Dermis blood vessel endothelial cell (primary cell): ENCODE results near the gene IQSEC2. TPM values are rescaled to one million over a fixed set of nuclear protein-coding genes. Genes with fewer than 3 reads are reported as not detected.

Experiments
- DNase-seq: peaks from one replicate; pipeline ENCODE4 v3.0.0; 2010
- total RNA-seq: library from RNA; depleted of rRNA; stranded (reverse); fragments of >200 nt; gene quantifications from 2 replicates; pipeline ENCODE4 v1.2.3, GENCODE V29; 2014

The IQSEC2 gene
- total RNA-seq, 1 donor from 2014 or later: 3.9 TPM

DNA sequence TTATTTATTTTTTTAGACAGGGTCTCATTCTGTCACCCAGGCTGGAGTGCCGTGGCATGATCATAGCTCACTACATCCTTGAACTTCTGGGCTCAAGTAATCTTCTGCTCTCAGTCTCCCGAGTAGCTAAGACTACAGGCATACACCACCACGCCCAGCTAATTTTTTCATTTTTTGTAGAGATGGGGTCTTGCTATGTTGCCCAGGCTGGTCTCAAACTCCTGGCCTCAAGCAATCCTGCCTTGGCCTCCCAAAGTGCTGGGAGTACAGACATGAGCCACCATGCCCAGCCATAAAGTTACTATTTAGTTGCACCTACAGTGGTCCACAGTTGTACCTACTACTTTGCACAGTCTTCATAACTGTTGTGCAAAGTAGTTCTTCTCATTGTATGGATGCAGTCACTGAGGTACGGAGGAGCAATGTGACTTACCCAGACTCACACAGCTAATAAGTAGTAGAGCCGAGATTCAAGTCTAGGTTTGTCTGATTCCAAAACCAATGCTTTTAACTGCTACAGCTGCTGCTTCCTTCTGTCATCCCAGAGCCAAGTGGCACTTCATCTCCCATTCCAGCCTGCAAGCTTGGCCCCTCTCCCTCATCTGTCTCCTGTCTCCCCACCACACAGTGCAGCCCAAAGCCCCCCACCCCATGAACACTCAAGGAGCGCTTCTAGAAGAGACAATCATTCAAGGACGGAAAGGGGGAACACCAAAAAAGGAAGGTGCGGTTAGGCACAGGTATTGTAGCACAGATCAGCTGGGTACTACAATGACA is 24.0 kb upstream of the IQSEC2 start:
- DNase-seq: no peak

DNA sequence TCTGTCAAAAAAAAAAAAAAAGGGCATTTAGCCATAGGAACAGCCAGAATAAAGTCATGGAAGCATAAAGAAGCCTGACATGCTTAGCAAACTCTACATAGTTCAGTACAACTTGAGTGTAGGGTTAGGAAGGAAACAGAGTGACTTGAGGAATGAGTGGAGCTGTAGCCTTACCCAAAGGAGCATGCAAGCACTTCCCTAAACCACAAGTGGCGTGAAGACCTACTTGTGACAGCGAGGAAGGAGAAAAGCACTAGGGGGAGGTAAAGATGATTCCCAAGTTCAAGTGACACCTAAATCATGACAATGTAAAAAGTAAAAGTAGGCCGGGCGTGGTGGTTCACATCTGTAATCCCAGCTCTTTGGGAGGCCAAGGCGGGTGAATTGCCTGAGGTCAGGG is 21.8 kb upstream of the IQSEC2 start:
- no peak for DNase-seq

- no peak for DNase-seq
Measured at GRCh38 chrX:53300157-53300556, 18.8 kb upstream of the IQSEC2 start.

GRCh38 chrX:53294024-53294648 is 12.8 kb upstream of the IQSEC2 start:
- peak; percentile 33 for DNase-seq

DNA sequence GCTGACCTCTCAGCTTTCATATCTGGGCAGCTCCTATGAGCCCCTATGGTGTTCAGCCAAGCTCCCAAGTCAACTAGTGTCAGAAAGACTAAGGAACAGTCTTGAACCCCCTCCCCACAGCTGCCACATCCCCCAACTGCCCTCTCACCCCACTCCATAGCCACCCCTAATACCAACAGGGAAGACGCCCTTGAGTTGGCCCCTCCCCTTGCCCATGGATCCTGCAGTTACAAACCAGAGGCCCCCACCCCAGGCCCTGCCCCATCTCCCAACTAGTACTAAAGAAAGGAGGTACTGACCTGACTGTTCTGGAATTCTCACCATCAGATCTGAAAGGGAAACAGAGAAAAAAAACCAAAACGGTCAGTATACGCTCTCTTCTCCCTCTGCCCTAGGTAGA is 10.2 kb upstream of the IQSEC2 start:
- no peak for DNase-seq

DNA sequence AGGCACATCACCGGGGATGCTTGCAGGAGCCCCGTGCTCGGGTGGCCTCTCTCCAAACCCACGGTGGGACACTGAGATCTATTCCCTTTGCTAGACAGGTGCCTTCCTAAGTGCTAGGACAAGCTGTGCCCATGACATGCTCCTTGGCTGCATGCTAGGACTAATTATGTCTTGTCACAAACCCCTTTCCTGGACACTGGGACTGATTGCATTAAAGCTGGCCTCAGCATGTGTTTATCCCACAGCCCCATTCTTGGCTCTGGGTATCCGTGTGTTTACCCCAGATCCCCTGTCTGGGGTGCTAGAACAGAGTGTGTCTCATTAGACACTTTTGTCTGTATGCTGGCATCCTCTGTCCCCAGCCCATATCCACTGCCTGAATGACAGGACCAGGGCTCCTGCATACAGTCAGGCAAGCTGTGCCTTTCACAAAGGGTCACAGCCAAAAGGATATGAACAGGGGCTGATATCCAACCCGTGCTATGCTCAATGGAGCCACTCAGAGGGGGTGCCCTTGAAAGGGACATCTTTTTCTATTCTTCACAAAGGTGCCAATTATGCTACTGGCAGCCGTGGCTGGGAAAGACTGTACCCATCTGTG is 9.2 kb upstream of the IQSEC2 start:
- no peak for DNase-seq

DNA sequence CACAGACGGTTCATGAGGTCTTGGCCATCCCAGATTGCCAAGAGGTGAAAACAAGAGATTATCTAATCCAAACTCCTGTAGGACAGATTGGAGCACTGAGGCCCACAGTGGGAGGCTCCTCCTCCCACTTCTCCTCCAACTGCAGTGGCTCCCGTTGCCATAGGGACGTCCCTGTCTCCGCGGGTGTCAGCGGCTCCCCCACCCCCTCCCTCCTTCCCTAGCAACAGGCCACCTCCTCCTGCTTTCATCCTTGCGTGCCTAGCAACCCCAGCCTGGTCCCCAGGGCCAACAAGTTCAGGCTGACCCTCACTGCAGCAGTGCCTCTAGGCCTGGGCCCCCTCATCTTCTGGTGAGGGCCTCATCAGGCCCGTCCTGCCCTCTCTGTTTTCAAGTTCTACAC is 6.8 kb upstream of the IQSEC2 start:
- DNase-seq: peak; percentile 3

GRCh38 chrX:53287493-53288138 is 6.2 kb upstream of the IQSEC2 start:
- DNase-seq: peak; percentile 45

GRCh38 chrX:53286171-53286570 is 4.8 kb upstream of the IQSEC2 start:
- no peak for DNase-seq

DNA sequence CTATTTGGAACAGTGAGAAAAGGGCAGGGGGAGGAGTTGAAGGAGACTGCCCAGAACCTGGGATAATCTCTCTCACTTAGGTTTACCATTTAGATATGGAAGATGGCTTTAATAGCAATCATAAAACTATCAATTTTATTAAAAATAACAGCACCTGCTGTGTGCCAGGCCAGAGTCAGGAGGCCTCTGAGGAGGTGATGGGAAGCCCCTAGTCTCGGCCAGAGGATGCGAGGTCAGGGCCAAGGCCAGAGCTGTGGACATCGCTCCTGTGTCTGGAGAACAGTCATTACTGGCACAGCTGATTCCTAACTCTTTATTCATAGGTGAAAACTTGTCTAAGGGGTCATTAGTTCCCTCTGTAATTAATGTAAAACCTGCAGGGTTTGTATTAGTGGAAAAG is 4.2 kb upstream of the IQSEC2 start:
- DNase-seq: no peak

DNA sequence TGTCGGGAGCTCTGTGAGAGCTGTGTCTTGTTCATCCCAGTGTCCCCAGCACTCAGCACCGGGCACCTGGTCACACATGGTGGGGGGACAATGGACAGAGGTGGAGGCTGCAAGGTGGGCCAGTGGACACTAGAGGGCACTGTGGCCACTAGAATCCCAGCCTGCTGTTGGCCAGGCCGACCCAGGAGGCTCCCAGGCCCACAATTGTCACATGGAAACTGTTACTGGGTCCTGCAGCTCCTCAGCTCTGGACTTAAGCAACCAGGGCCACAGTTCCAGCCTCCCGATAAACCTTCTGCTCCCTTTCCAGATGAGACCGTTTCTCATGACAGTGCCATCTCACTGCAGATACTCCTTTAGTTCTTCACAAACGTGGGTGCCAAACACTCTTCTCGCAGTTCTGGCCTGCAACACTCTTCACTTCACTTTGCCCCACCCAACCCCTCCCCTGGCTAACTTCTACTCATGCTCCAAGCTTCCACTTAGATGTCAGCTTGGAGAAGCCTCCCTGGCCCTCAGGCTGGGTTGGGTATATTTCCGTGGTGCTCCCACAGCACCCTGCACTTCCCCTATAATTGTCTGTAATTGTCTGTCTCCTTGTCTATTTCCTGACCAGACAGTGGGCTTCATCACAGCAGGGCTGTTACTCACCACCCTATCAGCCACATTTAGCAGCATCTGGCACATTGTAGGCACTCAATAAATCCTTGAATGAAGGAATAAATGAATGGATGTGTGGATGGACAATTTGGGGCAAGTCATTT is 3.5 kb upstream of the IQSEC2 start:
- DNase-seq: peak; percentile 67

GRCh38 chrX:53283567-53283966 is 2.2 kb upstream of the IQSEC2 start:
- no peak for DNase-seq

- no peak for DNase-seq
Measured at GRCh38 chrX:53283099-53283498, 1.7 kb upstream of the IQSEC2 start.

- no peak for DNase-seq
Measured at GRCh38 chrX:53281963-53282695, 745 bp upstream of the IQSEC2 start.

GRCh38 chrX:53280331-53281320 is 758 bp downstream of the IQSEC2 start:
- DNase-seq: peak; percentile 15

GRCh38 chrX:53279296-53280237 is 1.8 kb downstream of the IQSEC2 start:
- no peak for DNase-seq

GRCh38 chrX:53272808-53273337 is 8.5 kb downstream of the IQSEC2 start:
- no peak for DNase-seq

GRCh38 chrX:53269536-53270107 is 11.8 kb downstream of the IQSEC2 start:
- no peak for DNase-seq

- DNase-seq: no peak
Measured at GRCh38 chrX:53268173-53268572, 13.2 kb downstream of the IQSEC2 start.
